Gastrocnemius medialis (tissue), 4 donors: ENCODE measurements around the gene ANAPC16. TPM values are rescaled to one million over a fixed set of nuclear protein-coding genes. Genes with fewer than 3 reads are reported as not detected.

Experiments used
- ATAC-seq, 2 donors: fragments of 150-250 bp; one replicate each; pipeline ENCODE4 v1.9.1; 2016
- DNase-seq, 2 donors: peaks; one replicate each; pipeline ENCODE4 v3.0.0-alpha.2; 2019
- H3K27ac ChIP-seq, 4 donors: fragments of 200-600 bp; sonication (generic); 1 replicate in 1 of 4; 2 replicates in 3 of 4; pipeline ENCODE4 v1.5.1; 2016 to 2018; ENCODE audit warnings: mild to moderate bottlenecking in 2 of 4, moderate library complexity in 1 of 4
- H3K27me3 ChIP-seq, 3 donors: fragments of 200-600 bp; sonication (generic) in 2 of 3; 1 replicate in 1 of 3; 2 replicates in 2 of 3; pipeline versions ENCODE4 v1.5.1 to v1.6.0; 2016 to 2019; ENCODE audit warnings: mild to moderate bottlenecking in 1 of 3, moderate library complexity in 1 of 3
- H3K36me3 ChIP-seq, 2 donors: fragments of 200-600 bp; sonication (generic) in 1 of 2; one replicate each; pipeline ENCODE4 v1.5.1; 2017 to 2018
- H3K4me1 ChIP-seq, 2 donors: fragments of 200-600 bp; sonication (generic) in 1 of 2; one replicate each; pipeline ENCODE4 v1.5.1; 2016 to 2017; ENCODE audit warnings: mild to moderate bottlenecking in 2 of 2
- H3K4me3 ChIP-seq, 4 donors: fragments of 200-600 bp; sonication (generic) in 3 of 4; 1 replicate in 1 of 4; 2 replicates in 3 of 4; pipeline ENCODE4 v1.5.1; 2016 to 2019; ENCODE audit warnings: mild to moderate bottlenecking in 2 of 4
- H3K9me3 ChIP-seq, 3 donors: fragments of 200-600 bp; sonication (generic) in 2 of 3; 1 replicate in 1 of 3; 2 replicates in 2 of 3; pipeline ENCODE4 v1.5.1; 2016 to 2019
- POLR2A ChIP-seq, 2 donors: fragments of 450-650 bp; IDR thresholded peaks; one replicate each; pipeline ENCODE4 v1.6.1; 2017; ENCODE audit warnings: antibody characterized with exemption in 2 of 2, mild to moderate bottlenecking in 2 of 2, moderate library complexity in 2 of 2
- in situ Hi-C, 4 donors: fragments of 200-750 bp; cut with MboI; loops; one replicate each; pipeline versions ENCODE4 v1.15.0 to v1.8.0; 2017; ENCODE audit warnings: low sequenced_read_pairs in 4 of 4
- intact Hi-C: fragments of 100-400 bp; cut with DNase I; formaldehyde crosslinking; loops from one replicate; pipeline ENCODE4 v1.15.1; 2023; ENCODE audit warnings: low total_unique reads
- total RNA-seq, 4 donors: library from RNA; depleted of rRNA; stranded (reverse); fragments of >200 nt; gene quantifications; one replicate each; pipeline versions ENCODE4 v1.1.0 to v1.2.3, GENCODE V29; 2016
- TF ChIP-seq, protein P1 (sequence below), 5 experiments: fragments of 450-650 bp in 3 of 5; fragments of 200-600 bp in 2 of 5; sonication (generic) in 2 of 5; IDR thresholded peaks in 4 of 5; conservative IDR thresholded peaks in 1 of 5; 1 replicate in 4 of 5; 2 replicates in 1 of 5; pipeline ENCODE4 v1.5.1; 2016 to 2019; ENCODE audit warnings: antibody characterized with exemption in 5 of 5, mild to moderate bottlenecking in 3 of 5, moderate library complexity in 3 of 5

The ANAPC16 gene
- total RNA-seq, 4 donors from 2014 or later, result 70.9 to 168 (median 105) TPM

DNA sequence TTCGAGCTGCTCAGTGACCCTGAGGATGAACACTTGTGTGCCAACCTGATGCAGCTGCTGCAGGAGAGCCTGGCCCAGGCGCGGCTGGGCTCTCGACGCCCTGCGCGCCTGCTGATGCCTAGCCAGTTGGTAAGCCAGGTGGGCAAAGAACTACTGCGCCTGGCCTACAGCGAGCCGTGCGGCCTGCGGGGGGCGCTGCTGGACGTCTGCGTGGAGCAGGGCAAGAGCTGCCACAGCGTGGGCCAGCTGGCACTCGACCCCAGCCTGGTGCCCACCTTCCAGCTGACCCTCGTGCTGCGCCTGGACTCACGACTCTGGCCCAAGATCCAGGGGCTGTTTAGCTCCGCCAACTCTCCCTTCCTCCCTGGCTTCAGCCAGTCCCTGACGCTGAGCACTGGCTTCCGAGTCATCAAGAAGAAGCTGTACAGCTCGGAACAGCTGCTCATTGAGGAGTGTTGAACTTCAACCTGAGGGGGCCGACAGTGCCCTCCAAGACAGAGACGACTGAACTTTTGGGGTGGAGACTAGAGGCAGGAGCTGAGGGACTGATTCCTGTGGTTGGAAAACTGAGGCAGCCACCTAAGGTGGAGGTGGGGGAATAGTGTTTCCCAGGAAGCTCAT lies 59.0 kb downstream of the ANAPC16 start:
- peak overlapping the region; percentile 97 to 100 (median 99) for H3K27ac ChIP-seq
- intact Hi-C loops (no loop called here), in situ Hi-C loops (loop anchor here in 2 of 4 donors (5.0 to 10.0 kb wide), 3 partner anchors 37 to 52 kb away; no protein-coding TSS in a partner anchor)
- H3K36me3 ChIP-seq, result peaks cover 5 to 22% of the 10 kb centered on the region in 2 donors
- peak overlapping the region; percentile 89 to 99 (median 96) for H3K4me3 ChIP-seq
- DNase-seq (peak; percentile 72 to 92), ATAC-seq (peak; percentile 2 to 17)
- peaks cover 15 to 16% of the 10 kb centered on the region in 2 donors for H3K4me1 ChIP-seq
- no peaks in the 10 kb centered on the region for H3K9me3 ChIP-seq
- H3K27me3 ChIP-seq, result no peaks in the 10 kb centered on the region
- TF ChIP-seq, protein P1, sequence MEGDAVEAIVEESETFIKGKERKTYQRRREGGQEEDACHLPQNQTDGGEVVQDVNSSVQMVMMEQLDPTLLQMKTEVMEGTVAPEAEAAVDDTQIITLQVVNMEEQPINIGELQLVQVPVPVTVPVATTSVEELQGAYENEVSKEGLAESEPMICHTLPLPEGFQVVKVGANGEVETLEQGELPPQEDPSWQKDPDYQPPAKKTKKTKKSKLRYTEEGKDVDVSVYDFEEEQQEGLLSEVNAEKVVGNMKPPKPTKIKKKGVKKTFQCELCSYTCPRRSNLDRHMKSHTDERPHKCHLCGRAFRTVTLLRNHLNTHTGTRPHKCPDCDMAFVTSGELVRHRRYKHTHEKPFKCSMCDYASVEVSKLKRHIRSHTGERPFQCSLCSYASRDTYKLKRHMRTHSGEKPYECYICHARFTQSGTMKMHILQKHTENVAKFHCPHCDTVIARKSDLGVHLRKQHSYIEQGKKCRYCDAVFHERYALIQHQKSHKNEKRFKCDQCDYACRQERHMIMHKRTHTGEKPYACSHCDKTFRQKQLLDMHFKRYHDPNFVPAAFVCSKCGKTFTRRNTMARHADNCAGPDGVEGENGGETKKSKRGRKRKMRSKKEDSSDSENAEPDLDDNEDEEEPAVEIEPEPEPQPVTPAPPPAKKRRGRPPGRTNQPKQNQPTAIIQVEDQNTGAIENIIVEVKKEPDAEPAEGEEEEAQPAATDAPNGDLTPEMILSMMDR (IDR thresholded peaks at IDR 0.05 in 4 of 5, conservative IDR thresholded peaks at IDR 0.05 in 1 of 5), result peak; percentile 84 to 96 (median 91)
- TF ChIP-seq POLR2A (IDR thresholded peaks at IDR 0.05), result peak in 1 of 2 donors; percentile 34

DNA sequence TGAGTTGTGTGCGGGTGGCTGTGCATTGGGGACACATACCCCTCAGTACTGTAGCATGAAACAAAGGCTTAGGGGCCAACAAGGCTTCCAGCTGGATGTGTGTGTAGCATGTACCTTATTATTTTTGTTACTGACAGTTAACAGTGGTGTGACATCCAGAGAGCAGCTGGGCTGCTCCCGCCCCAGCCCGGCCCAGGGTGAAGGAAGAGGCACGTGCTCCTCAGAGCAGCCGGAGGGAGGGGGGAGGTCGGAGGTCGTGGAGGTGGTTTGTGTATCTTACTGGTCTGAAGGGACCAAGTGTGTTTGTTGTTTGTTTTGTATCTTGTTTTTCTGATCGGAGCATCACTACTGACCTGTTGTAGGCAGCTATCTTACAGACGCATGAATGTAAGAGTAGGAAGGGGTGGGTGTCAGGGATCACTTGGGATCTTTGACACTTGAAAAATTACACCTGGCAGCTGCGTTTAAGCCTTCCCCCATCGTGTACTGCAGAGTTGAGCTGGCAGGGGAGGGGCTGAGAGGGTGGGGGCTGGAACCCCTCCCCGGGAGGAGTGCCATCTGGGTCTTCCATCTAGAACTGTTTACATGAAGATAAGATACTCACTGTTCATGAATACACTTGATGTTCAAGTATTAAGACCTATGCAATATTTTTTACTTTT lies 59.7 kb downstream of the ANAPC16 start:
- peaks cover 19 to 20% of the 10 kb centered on the region in 2 donors for H3K4me1 ChIP-seq
- H3K9me3 ChIP-seq, result no peaks in the 10 kb centered on the region
- H3K36me3 ChIP-seq, result peaks cover 5 to 22% of the 10 kb centered on the region in 2 donors
- intact Hi-C loops, result loop anchor here (1.0 kb wide), 1 partner anchor 53 kb away; no protein-coding TSS in a partner anchor
- in situ Hi-C loops, result loop anchor here in 2 of 4 donors (5.0 to 10.0 kb wide), 3 partner anchors 37 to 52 kb away; no protein-coding TSS in a partner anchor
- H3K27me3 ChIP-seq, result no peaks in the 10 kb centered on the region
- peak; percentile 41 to 74 for DNase-seq
- peak overlapping the region; percentile 97 to 100 (median 99) for H3K27ac ChIP-seq
- no peak for ATAC-seq
- TF ChIP-seq, protein P1 (IDR thresholded peaks at IDR 0.05 in 4 of 5, conservative IDR thresholded peaks at IDR 0.05 in 1 of 5), result no peak
- TF ChIP-seq POLR2A (IDR thresholded peaks at IDR 0.05), result peak in 1 of 2 donors; percentile 26
- peak overlapping the region; percentile 89 to 99 (median 96) for H3K4me3 ChIP-seq

DNA sequence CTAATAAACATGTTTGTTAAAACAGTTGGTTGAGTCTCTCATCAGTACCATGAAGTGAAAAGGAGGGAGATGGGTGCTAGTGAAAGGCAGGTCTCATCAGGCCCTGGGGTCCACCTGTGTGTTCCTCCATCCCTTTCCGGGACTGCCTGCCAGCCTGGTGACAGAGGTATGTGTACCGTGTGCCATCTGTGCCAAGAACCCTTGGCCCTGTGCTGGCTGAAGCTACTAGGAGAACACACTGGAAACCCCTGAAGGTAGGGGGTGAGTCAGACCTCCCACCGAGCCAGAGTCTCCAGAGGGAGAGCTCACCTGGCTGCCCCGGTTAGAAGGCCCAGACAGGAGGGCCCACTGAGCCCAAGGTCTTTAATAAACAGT lies 60.2 kb downstream of the ANAPC16 start:
- Histone ChIP-seq H3K36me3 (peaks cover 5 to 22% of the 10 kb centered on the region in 2 donors), H3K27me3 (no peaks in the 10 kb centered on the region), H3K9me3 (no peaks in the 10 kb centered on the region), H3K27ac (peak overlapping the region; percentile 97 to 100 (median 99)), H3K4me3 (peak overlapping the region; percentile 89 to 99 (median 96)), H3K4me1 (peaks cover 19 to 20% of the 10 kb centered on the region in 2 donors)
- TF ChIP-seq POLR2A (IDR thresholded peaks at IDR 0.05), result peak; percentile 31 to 47
- TF ChIP-seq, protein P1 (IDR thresholded peaks at IDR 0.05 in 4 of 5, conservative IDR thresholded peaks at IDR 0.05 in 1 of 5), result no peak
- in situ Hi-C loops (loop anchor here in 2 of 4 donors (5.0 to 10.0 kb wide), 3 partner anchors 36 to 51 kb away; no protein-coding TSS in a partner anchor), intact Hi-C loops (loop anchor here (1.0 kb wide), 1 partner anchor 52 kb away; no protein-coding TSS in a partner anchor)
- DNase-seq (peak; percentile 45 to 77), ATAC-seq (no peak)

DNA sequence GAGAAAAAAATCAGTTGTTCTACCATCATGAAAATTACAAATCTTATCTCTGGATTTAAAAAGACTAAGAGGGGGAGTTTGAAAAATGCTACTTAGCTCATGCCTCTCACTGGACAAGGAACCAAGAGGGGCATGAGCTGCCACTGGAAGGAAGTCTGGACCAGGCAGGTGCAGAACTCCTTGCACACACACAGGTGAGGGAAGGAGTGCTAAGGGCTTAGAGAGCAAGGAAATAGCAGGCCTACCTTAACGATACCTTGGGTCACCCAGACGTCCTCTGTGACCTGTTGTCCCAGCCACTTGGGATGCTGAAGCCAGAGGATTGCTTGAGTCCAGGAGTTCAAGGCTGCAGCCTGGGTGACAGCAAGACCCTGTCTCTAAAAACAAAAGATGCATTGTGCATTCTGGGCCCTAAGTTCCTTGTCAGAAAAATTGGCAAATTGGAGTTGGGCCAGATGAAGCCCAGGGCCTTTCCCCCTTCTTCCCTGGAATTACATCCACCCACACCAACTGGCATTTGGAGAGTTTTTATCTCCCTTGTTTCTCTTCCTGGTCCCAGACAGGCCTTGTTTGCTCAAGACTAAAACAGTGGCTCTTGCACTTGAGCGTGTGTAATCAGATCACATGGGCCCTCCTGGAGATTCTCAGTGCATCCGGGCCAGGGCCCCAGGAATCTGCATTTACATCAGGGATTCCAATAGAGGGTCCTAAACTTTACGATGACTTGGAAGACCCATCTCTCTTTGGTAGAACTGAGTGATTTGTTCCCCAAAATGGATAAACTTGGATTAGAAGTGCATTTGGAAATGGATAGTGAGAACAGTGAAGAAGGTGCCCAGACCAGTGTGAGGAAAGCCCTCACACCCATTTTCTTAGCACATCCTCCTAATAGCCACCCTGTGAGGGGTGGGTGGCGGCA lies 60.9 kb downstream of the ANAPC16 start:
- H3K27me3 ChIP-seq, result no peaks in the 10 kb centered on the region
- in situ Hi-C loops, result loop anchor here in 2 of 4 donors (5.0 to 10.0 kb wide), 3 partner anchors 36 to 52 kb away; no protein-coding TSS in a partner anchor

More for the DNA sequence above, 60.9 kb downstream of the ANAPC16 start:
- intact Hi-C loops, result loop anchor here (1.0 kb wide), 1 partner anchor 52 kb away; no protein-coding TSS in a partner anchor
- Histone ChIP-seq H3K27ac (peak overlapping the region; percentile 97 to 100 (median 99)), H3K4me1 (peaks cover 19 to 20% of the 10 kb centered on the region in 2 donors), H3K9me3 (no peaks in the 10 kb centered on the region), H3K36me3 (peaks cover 5 to 22% of the 10 kb centered on the region in 2 donors), H3K4me3 (peak overlapping the region; percentile 89 to 99 (median 96))
- peak in 1 of 2 donors; percentile 4 for ATAC-seq
- peak; percentile 53 to 58 for DNase-seq
- TF ChIP-seq, protein P1 (IDR thresholded peaks at IDR 0.05 in 4 of 5, conservative IDR thresholded peaks at IDR 0.05 in 1 of 5), result no peak
- TF ChIP-seq POLR2A (IDR thresholded peaks at IDR 0.05), result peak in 1 of 2 donors; percentile 2
